Neural crest cell (in vitro differentiated cells): ENCODE results near the gene DDX31. TPM values are rescaled to one million over a fixed set of nuclear protein-coding genes. Genes with fewer than 3 reads are reported as not detected.

Experiments
- DNase-seq: peaks from one replicate; pipeline ENCODE4 v3.0.0; 2021; ENCODE audit warnings: low read depth, mixed read lengths, low spot score
- H3K27ac Mint-ChIP-seq: one replicate; pipeline ENCODE4 v1.8.0; 2021; ENCODE audit warnings: mild to moderate bottlenecking, mixed read lengths; ENCODE audit not compliant: unreplicated experiment
- H3K27me3 Mint-ChIP-seq: 2 replicates; pipeline ENCODE4 v1.8.0; 2021; ENCODE audit warnings: low read depth, mild to moderate bottlenecking, mixed read lengths
- H3K36me3 Mint-ChIP-seq: 2 replicates; pipeline ENCODE4 v1.8.0; 2021; ENCODE audit warnings: low read depth, mild to moderate bottlenecking, mixed read lengths
- H3K4me1 Mint-ChIP-seq: 2 replicates; pipeline ENCODE4 v1.8.0; 2021; ENCODE audit warnings: mixed read lengths
- H3K4me3 Mint-ChIP-seq: one replicate; pipeline ENCODE4 v1.8.0; 2021; ENCODE audit warnings: mild to moderate bottlenecking, mixed read lengths
- H3K9me3 Mint-ChIP-seq: 2 replicates; pipeline ENCODE4 v1.8.0; 2021; ENCODE audit warnings: mixed read lengths
- total RNA-seq: library from RNA; stranded (reverse); gene quantifications from 2 replicates; pipeline ENCODE4 v1.2.1, GENCODE V29; 2021
- TF ChIP-seq, protein P1 (sequence below): fragments of 200-600 bp; sonication (generic); conservative IDR thresholded peaks from 2 replicates; pipeline ENCODE4 v1.5.0; 2021; ENCODE audit warnings: antibody characterized with exemption, mild to moderate bottlenecking

DDX31 gene
- total RNA-seq, 1 donor from 2014 or later: 20.9 TPM

GRCh38 chr9:132702254-132702653 is 32.5 kb upstream of the DDX31 start:
- Mint-ChIP-seq H3K4me3 (no peak overlapping the region), H3K9me3 (peaks cover 10% of the 10 kb centered on the region)
- DNase-seq: no peak

GRCh38 chr9:132699956-132700355 is 30.2 kb upstream of the DDX31 start:
- H3K4me1 Mint-ChIP-seq: no peaks in the 10 kb centered on the region
- no peak overlapping the region for H3K27ac Mint-ChIP-seq
- H3K36me3 Mint-ChIP-seq: peaks cover 13% of the 10 kb centered on the region
- no peak overlapping the region for H3K4me3 Mint-ChIP-seq
- no peak for DNase-seq
- no peaks in the 10 kb centered on the region for H3K27me3 Mint-ChIP-seq
- TF ChIP-seq, protein P1, sequence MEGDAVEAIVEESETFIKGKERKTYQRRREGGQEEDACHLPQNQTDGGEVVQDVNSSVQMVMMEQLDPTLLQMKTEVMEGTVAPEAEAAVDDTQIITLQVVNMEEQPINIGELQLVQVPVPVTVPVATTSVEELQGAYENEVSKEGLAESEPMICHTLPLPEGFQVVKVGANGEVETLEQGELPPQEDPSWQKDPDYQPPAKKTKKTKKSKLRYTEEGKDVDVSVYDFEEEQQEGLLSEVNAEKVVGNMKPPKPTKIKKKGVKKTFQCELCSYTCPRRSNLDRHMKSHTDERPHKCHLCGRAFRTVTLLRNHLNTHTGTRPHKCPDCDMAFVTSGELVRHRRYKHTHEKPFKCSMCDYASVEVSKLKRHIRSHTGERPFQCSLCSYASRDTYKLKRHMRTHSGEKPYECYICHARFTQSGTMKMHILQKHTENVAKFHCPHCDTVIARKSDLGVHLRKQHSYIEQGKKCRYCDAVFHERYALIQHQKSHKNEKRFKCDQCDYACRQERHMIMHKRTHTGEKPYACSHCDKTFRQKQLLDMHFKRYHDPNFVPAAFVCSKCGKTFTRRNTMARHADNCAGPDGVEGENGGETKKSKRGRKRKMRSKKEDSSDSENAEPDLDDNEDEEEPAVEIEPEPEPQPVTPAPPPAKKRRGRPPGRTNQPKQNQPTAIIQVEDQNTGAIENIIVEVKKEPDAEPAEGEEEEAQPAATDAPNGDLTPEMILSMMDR: no peak
- H3K9me3 Mint-ChIP-seq: peaks cover 20% of the 10 kb centered on the region

More at GRCh38 chr9:132702254-132702653, 32.5 kb upstream of the DDX31 start:
- TF ChIP-seq, protein P1: no peak
- Mint-ChIP-seq H3K36me3 (peaks cover 5% of the 10 kb centered on the region), H3K4me1 (no peaks in the 10 kb centered on the region), H3K27me3 (peaks cover 5% of the 10 kb centered on the region), H3K27ac (no peak overlapping the region)

DNA sequence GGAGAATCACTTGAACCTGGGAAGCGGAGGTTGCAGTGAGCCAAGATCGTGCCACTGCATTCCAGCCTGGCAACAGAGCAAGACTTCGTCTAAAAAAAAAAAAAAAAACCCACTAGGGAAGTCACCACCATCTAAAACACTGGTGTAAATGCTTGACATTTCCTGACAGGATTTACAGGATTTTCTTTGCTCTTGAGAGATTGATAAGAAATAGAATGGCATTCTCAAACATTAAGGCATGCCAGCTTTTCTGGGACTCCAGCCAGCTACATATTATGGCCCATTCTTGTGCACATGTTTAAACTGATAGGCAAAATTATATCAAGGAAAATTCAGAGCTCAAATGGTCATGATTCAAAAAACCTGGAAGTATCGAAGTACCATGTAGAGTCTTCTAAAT is 29.2 kb upstream of the DDX31 start:
- Mint-ChIP-seq H3K36me3 (peaks cover 18% of the 10 kb centered on the region), H3K9me3 (peaks cover 24% of the 10 kb centered on the region), H3K4me3 (no peak overlapping the region), H3K27ac (no peak overlapping the region), H3K4me1 (no peaks in the 10 kb centered on the region), H3K27me3 (no peaks in the 10 kb centered on the region)
- TF ChIP-seq, protein P1: no peak
- DNase-seq: no peak

GRCh38 chr9:132697230-132697629 is 27.4 kb upstream of the DDX31 start:
- Mint-ChIP-seq H3K27me3 (no peaks in the 10 kb centered on the region), H3K9me3 (peaks cover 18% of the 10 kb centered on the region), H3K4me1 (no peaks in the 10 kb centered on the region), H3K36me3 (peaks cover 23% of the 10 kb centered on the region), H3K4me3 (no peak overlapping the region), H3K27ac (no peak overlapping the region)
- DNase-seq: no peak
- TF ChIP-seq, protein P1: no peak

GRCh38 chr9:132694144-132694543 is 24.4 kb upstream of the DDX31 start:
- peaks cover 18% of the 10 kb centered on the region for H3K9me3 Mint-ChIP-seq
- H3K4me1 Mint-ChIP-seq: no peaks in the 10 kb centered on the region
- no peak for DNase-seq
- TF ChIP-seq, protein P1: no peak
- H3K36me3 Mint-ChIP-seq: peaks cover 36% of the 10 kb centered on the region
- H3K27me3 Mint-ChIP-seq: no peaks in the 10 kb centered on the region
- no peak overlapping the region for H3K4me3 Mint-ChIP-seq
- H3K27ac Mint-ChIP-seq: no peak overlapping the region

DNA sequence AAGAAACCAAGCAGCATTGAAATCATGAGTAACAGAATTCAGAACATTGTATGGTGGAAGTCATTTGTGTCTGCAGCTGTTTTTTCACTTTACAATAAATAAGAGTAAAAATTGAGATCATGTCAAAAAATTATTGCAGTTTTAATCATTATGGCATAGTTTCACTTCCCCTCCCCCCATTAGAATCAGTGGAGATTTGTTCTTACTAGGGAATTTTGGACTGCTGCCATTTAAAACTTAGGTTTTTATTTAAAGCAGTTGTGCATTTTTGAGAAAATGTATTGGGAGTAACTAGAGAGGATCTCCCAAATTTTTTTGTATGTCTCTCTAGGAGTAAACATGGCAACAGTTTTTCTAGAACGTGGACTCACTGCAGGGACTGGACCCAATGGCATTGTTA is 20.9 kb upstream of the DDX31 start:
- Mint-ChIP-seq H3K27me3 (no peaks in the 10 kb centered on the region), H3K4me1 (no peaks in the 10 kb centered on the region), H3K9me3 (peaks cover 9% of the 10 kb centered on the region), H3K36me3 (peaks cover 41% of the 10 kb centered on the region), H3K4me3 (no peak overlapping the region), H3K27ac (no peak overlapping the region)
- TF ChIP-seq, protein P1: no peak
- no peak for DNase-seq
